HG03439 (cell line): ENCODE results near the gene SLC6A18.
"Not testable (repeated sequence)": the region's sequence is repeated elsewhere in the genome, so short reads cannot be mapped to it uniquely, and the experiment has no call there.

ENCODE experiments used
- ATAC-seq: cut with Tn5 transposase; IDR thresholded peaks from one replicate; pipeline ENCODE4 v1.9.1; 2021; ENCODE audit warnings: mild to moderate bottlenecking, moderate library complexity; ENCODE audit not compliant: unreplicated experiment

Gene SLC6A18

GRCh38 chr5:1228120-1228519 is 2.9 kb downstream of the SLC6A18 start:
- ATAC-seq, result no peak

GRCh38 chr5:1229023-1229422 is 3.8 kb downstream of the SLC6A18 start:
- ATAC-seq, result not testable (repeated sequence)

- no peak for ATAC-seq
Measured at GRCh38 chr5:1229822-1230221, 4.6 kb downstream of the SLC6A18 start.

- ATAC-seq, result no peak
Measured at GRCh38 chr5:1230551-1230950, 5.4 kb downstream of the SLC6A18 start.

- no peak for ATAC-seq
Measured at GRCh38 chr5:1231354-1231905, 6.2 kb downstream of the SLC6A18 start.

- ATAC-seq, result no peak
Measured at GRCh38 chr5:1232780-1233179, 7.6 kb downstream of the SLC6A18 start.

GRCh38 chr5:1235379-1235778 is 10.2 kb downstream of the SLC6A18 start:
- no peak for ATAC-seq

GRCh38 chr5:1235838-1236237 is 10.7 kb downstream of the SLC6A18 start:
- no peak for ATAC-seq

- ATAC-seq, result no peak
Measured at GRCh38 chr5:1239505-1240251, 14.5 kb downstream of the SLC6A18 start.

- no peak for ATAC-seq
Measured at GRCh38 chr5:1240496-1241260, 15.5 kb downstream of the SLC6A18 start.

- ATAC-seq, result no peak
Measured at GRCh38 chr5:1241509-1242080, 16.4 kb downstream of the SLC6A18 start.

- no peak for ATAC-seq
Measured at GRCh38 chr5:1242733-1243486, 17.7 kb downstream of the SLC6A18 start.

GRCh38 chr5:1243487-1244130 is 18.4 kb downstream of the SLC6A18 start:
- ATAC-seq, result no peak

- ATAC-seq, result no peak
Measured at GRCh38 chr5:1244255-1244654, 19.1 kb downstream of the SLC6A18 start.

- ATAC-seq, result no peak
Measured at GRCh38 chr5:1244976-1245375, 19.8 kb downstream of the SLC6A18 start.

GRCh38 chr5:1245905-1246576 is 20.9 kb downstream of the SLC6A18 start:
- ATAC-seq, result no peak

- no peak for ATAC-seq
Measured at GRCh38 chr5:1246711-1247431, 21.7 kb downstream of the SLC6A18 start.

GRCh38 chr5:1247811-1248210 is 22.6 kb downstream of the SLC6A18 start:
- no peak for ATAC-seq
